ENCODE data around the gene CCNB2.
"Not testable (repeated sequence)": the region's sequence is repeated elsewhere in the genome, so short reads cannot be mapped to it uniquely, and the experiment has no call there.

The CCNB2 gene

GRCh38 chr15:59157396-59157795 lies 52.5 kb downstream of the CCNB2 start:
- no peak overlapping the region for H3K4me3 ChIP-seq (ENCODE audit: low read length)
- TF ChIP-seq CTCF (conservative IDR thresholded peaks at IDR 0.05; ENCODE audit: low read length), result no peak
- DNase-seq (ENCODE audit: low read depth), result no peak

GRCh38 chr15:59157840-59158700 lies 53.1 kb downstream of the CCNB2 start:
- DNase-seq (ENCODE audit: low read depth), result peak; percentile 52
- TF ChIP-seq CTCF (conservative IDR thresholded peaks at IDR 0.05; ENCODE audit: low read length), result no peak
- no peak overlapping the region for H3K4me3 ChIP-seq (ENCODE audit: low read length)

GRCh38 chr15:59158701-59159034 lies 53.7 kb downstream of the CCNB2 start:
- DNase-seq (ENCODE audit: low read depth), result no peak
- H3K4me3 ChIP-seq (ENCODE audit: low read length), result no peak overlapping the region
- TF ChIP-seq CTCF (conservative IDR thresholded peaks at IDR 0.05; ENCODE audit: low read length), result no peak

- no peak for TF ChIP-seq CTCF (conservative IDR thresholded peaks at IDR 0.05; ENCODE audit: low read length)
- H3K4me3 ChIP-seq (ENCODE audit: low read length), result no peak overlapping the region
- DNase-seq (ENCODE audit: low read depth), result no peak
Observed at GRCh38 chr15:59159210-59159609, 54.3 kb downstream of the CCNB2 start.

- DNase-seq (ENCODE audit: low read depth), result no peak
- peak; percentile 45 for TF ChIP-seq CTCF (conservative IDR thresholded peaks at IDR 0.05; ENCODE audit: low read length)
- no peak overlapping the region for H3K4me3 ChIP-seq (ENCODE audit: low read length)
Observed at GRCh38 chr15:59160880-59161593, 56.1 kb downstream of the CCNB2 start.

- DNase-seq (ENCODE audit: low read depth); H3K4me3 ChIP-seq (ENCODE audit: low read length): not testable (repeated sequence)
Observed at GRCh38 chr15:59162080-59162479, 57.1 kb downstream of the CCNB2 start.

GRCh38 chr15:59165726-59166125 lies 60.8 kb downstream of the CCNB2 start:
- peak; percentile 53 for DNase-seq (ENCODE audit: low read depth)
- H3K4me3 ChIP-seq (ENCODE audit: low read length), result no peak overlapping the region
- no peak for TF ChIP-seq CTCF (conservative IDR thresholded peaks at IDR 0.05; ENCODE audit: low read length)

All from AG10803 (cell line).